ENCODE data around the gene SCYGR6.

SCYGR6 gene, protein sequence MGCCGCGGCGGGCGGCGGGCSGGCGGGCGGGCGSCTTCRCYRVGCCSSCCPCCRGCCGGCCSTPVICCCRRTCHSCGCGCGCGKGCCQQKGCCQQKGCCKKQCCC

DNA sequence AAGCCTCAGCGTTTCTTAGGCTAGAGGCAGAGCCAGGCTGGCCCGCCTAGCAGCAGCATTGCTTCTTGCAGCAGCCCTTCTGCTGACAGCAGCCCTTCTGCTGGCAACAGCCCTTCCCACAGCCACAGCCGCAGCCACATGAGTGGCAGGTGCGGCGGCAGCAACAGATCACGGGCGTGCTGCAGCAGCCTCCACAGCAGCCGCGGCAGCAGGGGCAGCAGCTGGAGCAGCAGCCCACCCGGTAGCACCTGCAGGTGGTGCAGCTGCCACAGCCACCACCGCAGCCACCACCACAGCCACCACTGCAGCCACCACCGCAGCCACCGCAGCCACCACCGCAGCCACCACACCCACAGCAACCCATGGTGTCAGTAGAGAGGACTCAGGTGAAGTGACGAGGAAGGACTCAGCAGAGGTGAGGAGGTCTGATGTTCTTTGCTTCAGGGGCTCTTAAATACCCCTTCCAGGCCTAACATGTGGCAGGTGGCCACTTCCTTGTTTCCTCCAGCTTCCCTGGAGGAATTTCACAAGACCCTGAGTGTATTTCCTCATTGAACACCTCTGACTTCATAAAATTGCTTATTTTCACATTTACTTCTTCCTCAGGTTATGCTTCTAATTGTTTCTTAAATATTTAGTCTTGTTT is at the start of gene SCYGR6:
TSS of gene SCYGR6 (minus strand) at position 364 of the 646 bp plus-strand sequence. CDS start at position 364, 0 bp downstream.
- no peaks in the 10 kb centered on the region for H3K27me3 ChIP-seq (ENCODE audit: control insufficient read depth, insufficient read depth, low read length)
- no peak within 1 kb of the TSS for H3K4me3 ChIP-seq (ENCODE audit: low read length)
- no peaks in the 10 kb centered on the region for H3K9me3 ChIP-seq (ENCODE audit: control insufficient read depth, insufficient read depth, low read length)
- no peaks in the 10 kb centered on the region for H3K36me3 ChIP-seq (ENCODE audit: control insufficient read depth, insufficient read depth, low read length)
- no peak for DNase-seq (ENCODE audit: low read depth, low spot score)
- H3K4me1 ChIP-seq (ENCODE audit: control insufficient read depth, insufficient read depth, low read length), result no peaks in the 10 kb centered on the region
- no CpG with 5 or more reads among the region's 15 CpGs for WGBS (ENCODE audit: insufficient coverage, insufficient read length)
- no peak within 1 kb of the TSS for H3K27ac ChIP-seq (ENCODE audit: low read length)

DNA sequence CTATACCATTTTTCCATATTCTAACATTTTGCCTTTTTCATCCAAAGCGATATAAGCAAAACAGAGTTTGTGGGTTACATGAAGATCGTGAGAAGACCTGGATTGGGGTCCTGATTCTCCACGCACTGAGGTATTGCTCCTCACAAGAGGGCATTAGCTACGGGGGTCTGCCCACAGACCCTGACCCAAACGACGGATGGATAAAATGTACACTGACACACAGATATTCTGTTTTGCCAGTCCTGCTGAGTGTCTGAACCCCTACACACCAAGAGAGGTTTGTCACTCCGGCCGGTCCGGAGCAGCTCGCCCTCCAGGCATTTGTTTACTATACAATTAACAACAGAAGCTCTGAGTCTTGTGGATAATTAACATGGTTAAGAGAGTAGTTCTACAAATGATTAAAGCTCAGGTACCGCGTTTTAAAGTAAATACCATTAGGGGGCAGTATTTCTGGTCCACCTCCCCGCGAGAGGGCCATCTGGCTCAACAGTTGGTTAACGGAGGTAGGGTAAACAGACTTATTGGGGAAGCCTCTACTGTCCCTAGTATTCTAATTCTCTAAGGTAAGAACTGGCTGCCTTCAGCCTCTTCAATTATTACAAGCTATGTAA is 49.6 kb upstream of the SCYGR6 start:
- H3K4me1 ChIP-seq (ENCODE audit: control insufficient read depth, insufficient read depth, low read length), result peaks cover 4% of the 10 kb centered on the region
- DNase-seq (ENCODE audit: low read depth, low spot score), result no peak
- no peak overlapping the region for H3K27ac ChIP-seq (ENCODE audit: low read length)
- H3K4me3 ChIP-seq (ENCODE audit: low read length), result no peak overlapping the region
- H3K27me3 ChIP-seq (ENCODE audit: control insufficient read depth, insufficient read depth, low read length), result no peaks in the 10 kb centered on the region
- no peaks in the 10 kb centered on the region for H3K36me3 ChIP-seq (ENCODE audit: control insufficient read depth, insufficient read depth, low read length)
- no peaks in the 10 kb centered on the region for H3K9me3 ChIP-seq (ENCODE audit: control insufficient read depth, insufficient read depth, low read length)
- WGBS (ENCODE audit: insufficient coverage, insufficient read length), result no CpG with 5 or more reads among the region's 15 CpGs

DNA sequence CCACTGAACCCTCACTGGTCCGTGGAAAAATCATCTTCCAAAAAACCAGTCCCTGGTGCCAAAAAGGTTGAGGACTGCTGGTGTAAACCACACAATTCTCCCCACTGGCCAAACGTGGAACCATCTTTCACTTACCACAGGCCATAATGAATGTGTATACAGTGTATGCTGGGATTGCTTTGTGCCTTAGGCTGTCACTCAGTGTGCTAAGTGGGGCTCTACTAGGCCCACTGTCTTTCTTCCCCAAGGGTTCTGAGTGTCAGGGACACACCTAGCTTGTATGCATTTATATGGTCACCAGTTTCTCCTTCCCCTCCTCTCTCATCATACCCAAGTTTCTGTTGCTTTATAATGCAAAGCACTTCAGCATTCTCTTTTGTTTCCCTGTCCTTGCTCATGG is 48.4 kb upstream of the SCYGR6 start:
- no CpG with 5 or more reads among the region's 2 CpGs for WGBS (ENCODE audit: insufficient coverage, insufficient read length)
- Histone ChIP-seq H3K36me3 (ENCODE audit: control insufficient read depth, insufficient read depth, low read length) (no peaks in the 10 kb centered on the region), H3K27ac (ENCODE audit: low read length) (no peak overlapping the region), H3K9me3 (ENCODE audit: control insufficient read depth, insufficient read depth, low read length) (no peaks in the 10 kb centered on the region), H3K27me3 (ENCODE audit: control insufficient read depth, insufficient read depth, low read length) (no peaks in the 10 kb centered on the region), H3K4me3 (ENCODE audit: low read length) (no peak overlapping the region), H3K4me1 (ENCODE audit: control insufficient read depth, insufficient read depth, low read length) (peaks cover 4% of the 10 kb centered on the region)
- DNase-seq (ENCODE audit: low read depth, low spot score), result no peak

DNA sequence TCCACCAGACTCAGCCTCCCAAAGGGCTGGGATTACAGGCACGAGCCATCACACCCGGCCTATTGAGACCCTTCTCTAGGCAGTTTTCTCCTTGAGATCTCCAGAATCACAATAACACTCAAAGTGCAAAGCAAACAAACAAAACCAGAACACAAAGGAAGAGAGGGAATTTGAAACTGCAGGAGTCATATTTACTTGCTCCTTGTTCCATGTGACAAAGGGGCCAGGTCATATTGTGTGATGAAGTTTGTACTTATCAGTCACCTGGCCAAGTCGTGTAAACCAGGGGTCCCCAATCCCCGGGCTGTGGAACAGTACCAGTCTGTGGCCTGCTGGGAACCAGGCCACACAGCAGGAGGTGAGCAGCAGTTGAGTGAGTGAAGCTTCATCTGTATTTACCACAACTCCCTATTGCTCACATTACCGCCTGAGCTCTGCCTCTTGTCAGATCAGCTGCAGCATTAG is 47.7 kb upstream of the SCYGR6 start:
- DNase-seq (ENCODE audit: low read depth, low spot score), result no peak
- peaks cover 4% of the 10 kb centered on the region for H3K4me1 ChIP-seq (ENCODE audit: control insufficient read depth, insufficient read depth, low read length)
- H3K9me3 ChIP-seq (ENCODE audit: control insufficient read depth, insufficient read depth, low read length), result no peaks in the 10 kb centered on the region
- no peak overlapping the region for H3K4me3 ChIP-seq (ENCODE audit: low read length)
- WGBS (ENCODE audit: insufficient coverage, insufficient read length), result no CpG with 5 or more reads among the region's 5 CpGs
- H3K27me3 ChIP-seq (ENCODE audit: control insufficient read depth, insufficient read depth, low read length), result no peaks in the 10 kb centered on the region
- H3K36me3 ChIP-seq (ENCODE audit: control insufficient read depth, insufficient read depth, low read length), result no peaks in the 10 kb centered on the region
- no peak overlapping the region for H3K27ac ChIP-seq (ENCODE audit: low read length)

DNA sequence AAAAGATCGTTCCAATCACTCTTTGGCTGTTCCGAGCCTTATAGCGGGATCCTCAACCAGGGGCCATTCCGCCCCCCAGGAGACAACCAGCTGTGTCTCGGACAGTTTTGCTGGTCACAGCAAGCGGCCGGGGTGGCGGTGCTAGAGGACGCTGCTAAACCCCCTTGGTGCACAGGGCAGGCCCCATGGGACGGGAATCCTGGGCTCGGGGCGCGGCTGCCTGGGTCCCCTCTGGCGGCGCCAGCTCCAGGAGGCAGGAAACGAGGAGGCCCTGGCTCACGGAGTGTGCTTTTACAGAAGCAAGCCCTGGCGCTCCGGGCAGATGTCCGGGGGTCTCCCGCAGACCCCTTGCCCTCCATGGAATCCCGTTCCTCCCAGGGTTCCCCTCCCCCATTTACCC is 43.3 kb upstream of the SCYGR6 start:
- Histone ChIP-seq H3K4me3 (ENCODE audit: low read length) (no peak overlapping the region), H3K4me1 (ENCODE audit: control insufficient read depth, insufficient read depth, low read length) (peaks cover under 1% of the 10 kb centered on the region; the same call in 1 of the 2 replicates), H3K27ac (ENCODE audit: low read length) (no peak overlapping the region), H3K27me3 (ENCODE audit: control insufficient read depth, insufficient read depth, low read length) (no peaks in the 10 kb centered on the region), H3K9me3 (ENCODE audit: control insufficient read depth, insufficient read depth, low read length) (no peaks in the 10 kb centered on the region), H3K36me3 (ENCODE audit: control insufficient read depth, insufficient read depth, low read length) (no peaks in the 10 kb centered on the region)
- WGBS (ENCODE audit: insufficient coverage, insufficient read length), result no CpG with 5 or more reads among the region's 22 CpGs
- no peak for DNase-seq (ENCODE audit: low read depth, low spot score)

DNA sequence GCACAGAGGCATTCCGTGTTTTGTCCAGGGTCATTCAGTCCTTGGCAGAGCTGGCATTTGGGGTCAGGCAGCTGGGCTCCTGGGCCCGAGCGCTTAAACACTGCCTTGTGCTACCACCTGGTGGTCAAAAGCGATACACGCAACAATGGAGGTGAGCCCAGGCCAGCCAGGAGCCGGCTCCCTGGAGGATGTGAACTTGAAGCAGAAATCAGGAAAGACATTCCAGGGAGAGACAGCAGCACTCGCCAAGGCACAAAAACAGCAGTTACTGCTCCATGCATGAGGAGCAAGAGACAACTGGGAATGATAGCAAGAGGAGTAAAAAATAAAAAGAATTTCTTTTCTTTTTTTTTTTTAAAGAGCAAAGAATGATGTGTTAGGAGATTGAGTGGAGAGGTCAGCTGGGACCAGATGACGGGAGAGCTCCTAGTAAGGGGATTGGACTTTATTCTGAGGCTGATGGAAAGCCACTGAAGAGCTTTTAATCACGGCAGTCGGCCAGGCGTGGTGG is 41.9 kb upstream of the SCYGR6 start:
- Histone ChIP-seq H3K9me3 (ENCODE audit: control insufficient read depth, insufficient read depth, low read length) (no peaks in the 10 kb centered on the region), H3K4me1 (ENCODE audit: control insufficient read depth, insufficient read depth, low read length) (no peaks in the 10 kb centered on the region), H3K27ac (ENCODE audit: low read length) (no peak overlapping the region), H3K4me3 (ENCODE audit: low read length) (no peak overlapping the region), H3K27me3 (ENCODE audit: control insufficient read depth, insufficient read depth, low read length) (no peaks in the 10 kb centered on the region), H3K36me3 (ENCODE audit: control insufficient read depth, insufficient read depth, low read length) (no peaks in the 10 kb centered on the region)
- DNase-seq (ENCODE audit: low read depth, low spot score), result no peak
- WGBS (ENCODE audit: insufficient coverage, insufficient read length), result no CpG with 5 or more reads among the region's 11 CpGs

DNA sequence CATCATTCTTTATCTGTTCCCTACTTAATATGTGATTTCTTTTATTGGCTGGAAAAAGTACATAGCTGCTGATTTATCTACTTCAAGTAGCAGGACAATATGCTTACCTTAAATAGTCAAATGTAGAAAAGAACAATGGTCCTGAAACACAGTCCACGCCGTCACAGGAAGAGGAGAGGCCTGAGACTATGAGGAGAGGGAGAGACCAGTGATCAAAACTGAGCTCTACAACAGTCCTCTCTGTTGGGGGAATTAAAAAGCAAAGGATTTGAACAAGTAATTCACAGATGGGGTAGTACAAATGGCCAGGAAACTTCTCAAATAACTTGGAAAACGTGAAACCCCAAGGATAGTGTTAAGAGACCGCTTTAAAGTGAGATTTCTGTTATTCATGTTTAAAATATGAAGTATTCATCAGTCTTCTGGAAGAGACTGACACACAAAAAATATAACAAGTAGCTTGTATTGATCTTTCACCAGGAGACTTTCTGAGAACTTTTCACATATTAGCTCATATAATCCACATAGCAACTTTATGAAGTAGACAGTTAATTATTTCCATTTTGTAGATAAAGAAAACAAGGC is 41.3 kb upstream of the SCYGR6 start:
- Histone ChIP-seq H3K27me3 (ENCODE audit: control insufficient read depth, insufficient read depth, low read length) (no peaks in the 10 kb centered on the region), H3K4me1 (ENCODE audit: control insufficient read depth, insufficient read depth, low read length) (no peaks in the 10 kb centered on the region), H3K36me3 (ENCODE audit: control insufficient read depth, insufficient read depth, low read length) (no peaks in the 10 kb centered on the region), H3K27ac (ENCODE audit: low read length) (no peak overlapping the region), H3K9me3 (ENCODE audit: control insufficient read depth, insufficient read depth, low read length) (no peaks in the 10 kb centered on the region), H3K4me3 (ENCODE audit: low read length) (no peak overlapping the region)
- DNase-seq (ENCODE audit: low read depth, low spot score), result no peak
- WGBS (ENCODE audit: insufficient coverage, insufficient read length), result no CpG with 5 or more reads among the region's 4 CpGs

DNA sequence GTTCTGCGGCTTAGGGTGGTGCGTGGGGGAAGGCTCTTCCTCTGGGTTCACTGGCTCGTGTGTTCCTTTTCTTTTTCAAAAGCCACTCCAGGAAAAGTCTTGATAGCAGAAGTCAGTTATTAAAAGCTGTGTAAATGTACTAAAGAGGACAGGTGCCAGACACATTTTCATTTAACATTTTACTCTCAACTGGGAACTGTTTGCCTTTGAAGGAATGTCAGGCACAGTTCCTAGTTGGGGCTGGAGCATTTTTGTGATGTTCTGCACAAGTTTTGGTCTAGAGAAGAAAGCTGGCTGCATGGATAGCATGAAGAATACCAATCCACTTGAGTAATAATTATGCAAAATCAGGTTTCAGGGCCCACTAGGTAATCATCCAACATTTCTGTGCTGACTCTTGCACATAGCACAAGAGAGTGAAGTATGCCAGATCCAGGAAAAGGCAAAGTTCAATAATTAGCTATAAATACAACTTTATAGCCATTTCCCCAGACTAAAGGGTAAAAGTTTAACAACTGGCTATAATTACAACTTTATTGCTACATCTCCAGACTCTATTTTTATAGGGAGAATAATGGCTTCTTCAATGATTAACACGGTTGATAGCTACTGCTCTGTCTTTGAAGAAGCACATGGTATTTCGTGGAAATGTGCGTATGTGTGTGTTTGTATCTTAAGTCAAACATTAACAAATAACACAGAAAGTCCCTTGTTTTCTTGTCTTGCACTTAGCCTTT is 37.4 kb upstream of the SCYGR6 start:
- no CpG with 5 or more reads among the region's 6 CpGs for WGBS (ENCODE audit: insufficient coverage, insufficient read length)
- Histone ChIP-seq H3K9me3 (ENCODE audit: control insufficient read depth, insufficient read depth, low read length) (no peaks in the 10 kb centered on the region), H3K4me3 (ENCODE audit: low read length) (no peak overlapping the region), H3K4me1 (ENCODE audit: control insufficient read depth, insufficient read depth, low read length) (peaks cover 2% of the 10 kb centered on the region; the same call in 1 of the 2 replicates), H3K27me3 (ENCODE audit: control insufficient read depth, insufficient read depth, low read length) (no peaks in the 10 kb centered on the region), H3K36me3 (ENCODE audit: control insufficient read depth, insufficient read depth, low read length) (no peaks in the 10 kb centered on the region), H3K27ac (ENCODE audit: low read length) (no peak overlapping the region)
- no peak for DNase-seq (ENCODE audit: low read depth, low spot score)

DNA sequence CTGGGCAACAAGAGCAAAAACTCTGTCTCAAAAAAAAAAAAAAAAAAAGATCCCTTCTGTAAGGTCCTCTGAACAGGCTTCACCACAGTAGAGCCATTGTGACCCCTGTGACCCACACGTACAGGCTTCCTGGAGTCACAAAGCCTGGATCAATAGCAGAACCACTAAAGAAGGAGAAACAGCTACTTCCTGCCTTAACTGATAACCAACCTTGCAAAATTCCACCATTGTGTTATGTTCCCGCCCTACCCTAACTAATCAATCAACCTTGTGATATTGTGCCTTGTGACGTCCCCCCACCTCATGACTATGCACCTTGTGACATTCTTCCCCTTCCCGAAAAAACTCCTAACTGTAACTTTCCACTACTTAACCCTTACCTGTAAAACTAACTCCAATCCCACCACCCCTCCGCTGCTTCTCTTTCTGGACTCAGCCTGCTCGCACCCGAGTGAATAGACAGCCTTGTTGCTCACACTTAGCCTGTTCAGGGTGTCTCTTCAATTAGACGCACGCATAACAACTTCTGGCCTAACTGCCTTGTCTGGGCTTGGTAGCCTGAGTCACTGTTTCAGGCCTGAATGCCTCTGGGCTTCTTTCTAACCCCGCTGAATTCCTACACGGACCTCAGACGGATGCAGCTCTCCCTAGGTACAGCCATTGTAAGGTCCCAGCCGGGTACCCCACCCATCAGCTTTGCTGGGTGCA is 35.0 kb upstream of the SCYGR6 start:
- DNase-seq (ENCODE audit: low read depth, low spot score), result no peak

More for the DNA sequence above, 35.0 kb upstream of the SCYGR6 start:
- no peak overlapping the region for H3K27ac ChIP-seq (ENCODE audit: low read length)
- peaks cover 2% of the 10 kb centered on the region; the same call in 1 of the 2 replicates for H3K4me1 ChIP-seq (ENCODE audit: control insufficient read depth, insufficient read depth, low read length)
- no peaks in the 10 kb centered on the region for H3K9me3 ChIP-seq (ENCODE audit: control insufficient read depth, insufficient read depth, low read length)
- WGBS (ENCODE audit: insufficient coverage, insufficient read length), result 100% methylated on average over 2 of the region's 13 CpGs
- no peaks in the 10 kb centered on the region for H3K36me3 ChIP-seq (ENCODE audit: control insufficient read depth, insufficient read depth, low read length)
- H3K4me3 ChIP-seq (ENCODE audit: low read length), result no peak overlapping the region
- no peaks in the 10 kb centered on the region for H3K27me3 ChIP-seq (ENCODE audit: control insufficient read depth, insufficient read depth, low read length)
